ENCODE data around the gene CLIC4.
"Not testable (repeated sequence)": the region's sequence is repeated elsewhere in the genome, so short reads cannot be mapped to it uniquely, and the experiment has no call there.

CLIC4 gene

DNA sequence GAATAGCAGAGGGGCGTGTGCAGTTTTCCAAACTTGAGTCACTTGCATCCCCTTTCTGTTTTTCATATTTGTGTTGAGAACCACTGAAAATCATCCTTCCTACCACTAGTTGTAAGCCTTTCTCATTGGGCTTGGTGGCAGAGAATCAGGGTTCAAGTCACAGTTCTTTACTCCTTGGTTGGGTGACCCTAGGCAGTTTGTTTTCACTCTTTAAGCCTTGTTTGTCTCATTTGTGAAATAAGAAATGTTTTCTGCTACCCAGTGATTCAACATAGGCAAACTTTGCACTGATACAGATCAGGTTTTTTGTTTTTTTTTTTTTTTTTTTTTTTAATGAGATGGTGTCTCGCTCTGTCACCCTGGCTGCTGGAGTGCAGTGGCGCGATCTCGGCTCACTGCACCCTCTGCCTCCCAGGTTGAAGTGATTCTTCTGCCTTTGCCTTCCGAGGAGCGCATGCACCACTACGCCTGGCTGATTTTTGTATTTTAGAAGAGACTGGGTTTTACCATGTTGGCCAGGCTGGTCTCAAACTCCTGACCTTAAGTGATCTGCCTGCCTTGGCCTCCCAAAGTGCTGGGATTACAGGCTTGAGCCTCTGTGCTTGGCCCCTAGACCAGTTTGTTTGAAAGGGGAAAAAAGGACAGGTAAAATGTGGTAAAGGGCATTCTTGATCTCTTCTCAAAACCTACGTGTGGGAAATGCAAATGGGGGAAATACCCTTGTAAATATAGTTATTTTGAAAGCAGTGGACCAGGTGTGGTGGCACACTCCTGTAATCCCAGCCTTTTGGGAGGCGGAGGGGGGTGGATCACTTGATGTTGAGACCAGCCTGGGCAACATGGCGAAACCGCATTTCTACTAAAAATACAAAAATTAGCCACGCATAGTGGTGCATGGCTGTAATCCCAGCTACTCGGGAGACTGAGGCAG lies 3.2 kb downstream of the CLIC4 start:
- DNase-seq: no peak

DNA sequence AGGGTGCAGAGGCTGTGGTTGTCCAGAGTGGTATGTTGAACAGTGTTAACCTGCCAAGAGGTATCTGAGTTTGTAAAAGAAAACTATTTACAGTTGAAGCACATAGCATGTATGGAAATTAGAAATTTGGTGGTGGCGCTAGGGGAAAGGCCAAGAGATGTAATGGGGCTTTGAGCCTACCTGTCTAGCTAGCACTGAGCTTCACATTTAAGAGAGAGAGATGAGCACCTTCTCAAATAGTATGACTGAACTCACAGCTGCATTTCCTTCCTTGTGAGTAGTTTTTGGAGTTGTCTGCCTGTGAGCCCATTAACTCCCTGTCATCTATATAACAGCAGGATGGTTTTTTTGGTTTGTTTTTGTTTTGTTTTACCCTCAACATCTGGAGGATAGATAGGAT lies 4.0 kb downstream of the CLIC4 start:
- no peak for DNase-seq

GRCh38 chr1:24749886-24750285 lies 4.6 kb downstream of the CLIC4 start:
- DNase-seq: no peak

GRCh38 chr1:24751833-24752232 lies 6.6 kb downstream of the CLIC4 start:
- no peak for DNase-seq

- no peak for DNase-seq
These were observed 7.1 kb downstream of the CLIC4 start for GRCh38 chr1:24752305-24752704.

DNA sequence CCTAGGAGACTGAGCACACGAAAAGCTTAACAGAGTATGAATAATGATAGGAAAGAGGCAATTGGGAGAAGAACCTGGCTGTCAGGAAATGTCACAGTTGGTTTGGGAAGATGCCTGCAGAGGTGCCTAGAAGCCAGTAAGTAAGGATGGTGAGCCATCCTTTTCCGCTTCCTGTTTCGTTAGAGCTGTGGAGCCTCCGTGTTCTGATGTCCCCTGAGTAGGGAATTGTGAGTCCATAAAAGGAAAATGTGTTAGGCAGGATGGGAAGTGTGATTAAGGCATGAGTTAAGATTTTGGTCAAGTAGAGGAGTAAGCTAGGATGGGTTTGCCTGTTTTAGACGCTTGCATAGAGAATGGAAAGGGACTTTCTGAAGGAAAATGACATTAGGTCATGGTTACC lies 9.0 kb downstream of the CLIC4 start:
- peak; percentile 54 for DNase-seq

DNA sequence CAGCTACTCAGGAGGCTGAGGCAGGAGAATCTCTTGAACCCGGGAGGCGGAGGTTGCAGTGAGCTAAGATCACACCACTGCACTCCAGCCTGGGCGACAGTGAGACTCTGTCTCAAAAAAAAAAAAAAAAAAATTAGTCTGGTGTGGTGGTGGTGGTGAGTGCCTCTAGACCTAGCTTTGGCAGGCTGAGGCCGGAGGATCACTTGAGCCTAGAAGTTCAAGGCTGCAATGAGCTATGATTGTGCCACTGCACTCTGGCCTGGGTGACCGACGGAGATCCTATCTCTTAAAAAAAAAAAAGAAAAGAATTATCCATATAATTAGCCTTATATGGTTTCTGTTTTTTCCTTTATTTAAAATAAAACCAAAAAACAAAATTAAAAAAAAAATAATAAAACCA lies 10.1 kb downstream of the CLIC4 start:
- not testable (repeated sequence) for DNase-seq

- DNase-seq: no peak
These were observed 11.1 kb downstream of the CLIC4 start for GRCh38 chr1:24756395-24756794.

GRCh38 chr1:24759492-24759891 lies 14.2 kb downstream of the CLIC4 start:
- no peak for DNase-seq

GRCh38 chr1:24761582-24761981 lies 16.3 kb downstream of the CLIC4 start:
- DNase-seq: no peak

DNA sequence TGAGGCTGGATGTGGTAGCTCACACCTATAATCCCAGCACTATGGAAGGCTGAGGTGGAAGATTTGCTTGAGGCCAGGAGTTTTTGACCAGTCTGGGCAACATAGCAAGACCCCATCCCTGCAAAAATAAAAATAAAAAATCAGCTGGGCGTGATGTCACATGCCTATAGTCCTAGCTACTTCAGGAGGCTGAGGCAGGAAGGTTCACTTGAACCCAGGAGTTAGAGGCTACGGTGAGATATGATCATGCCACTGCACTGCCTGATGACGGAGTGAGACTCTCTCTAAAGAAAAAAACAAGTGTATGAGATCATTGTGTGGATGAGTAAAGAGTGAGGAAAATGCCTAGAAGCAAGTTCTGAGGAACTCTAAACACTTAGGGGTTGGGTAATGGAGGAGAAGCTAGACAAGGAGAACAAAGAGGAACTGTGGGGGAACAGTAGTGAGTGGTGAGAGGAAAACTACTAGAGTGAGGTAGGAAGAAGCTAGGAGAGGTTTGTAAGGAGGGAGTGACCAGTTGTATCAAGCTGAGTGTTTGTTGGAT lies 17.0 kb downstream of the CLIC4 start:
- DNase-seq: no peak

- DNase-seq: no peak
These were observed 18.4 kb downstream of the CLIC4 start for GRCh38 chr1:24763671-24764070.

DNA sequence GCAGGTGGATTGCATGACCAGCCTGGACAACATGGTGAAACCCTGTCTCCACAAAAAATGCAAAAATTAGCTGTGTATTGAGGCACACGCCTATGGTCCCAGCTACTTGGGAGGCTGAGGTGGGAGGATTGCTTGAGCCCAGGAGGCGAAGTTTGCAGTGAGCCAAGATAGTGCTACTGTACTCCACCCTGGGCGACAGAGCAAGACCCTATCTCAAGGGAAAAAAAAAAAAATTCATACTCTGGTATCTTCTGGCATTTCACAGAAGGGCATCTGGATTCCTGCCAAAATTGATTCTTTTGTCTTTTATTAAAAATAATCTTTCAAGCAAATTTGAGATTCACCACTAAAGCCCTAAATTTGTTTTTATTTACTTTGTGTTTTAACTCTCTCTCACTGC lies 19.2 kb downstream of the CLIC4 start:
- no peak for DNase-seq

DNA sequence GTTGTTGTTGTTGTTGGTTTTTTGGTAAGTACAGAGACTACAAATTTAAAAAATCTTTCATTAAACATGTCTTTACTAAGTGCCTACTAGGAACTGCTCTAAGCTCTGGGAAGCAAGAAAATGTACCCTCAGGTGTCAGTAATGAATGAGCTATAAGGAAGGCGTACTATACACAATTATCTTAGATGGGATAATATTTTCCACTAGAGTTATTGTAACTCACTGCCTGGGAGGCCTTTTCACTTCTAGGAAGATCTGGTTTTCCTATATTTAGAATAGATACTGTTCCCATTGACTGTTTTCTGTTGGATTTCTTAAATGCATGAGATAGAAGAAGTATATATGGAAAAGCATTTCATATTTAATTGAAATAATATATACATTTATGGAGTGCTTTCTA lies 19.6 kb downstream of the CLIC4 start:
- no peak for DNase-seq

- peak; percentile 67 for DNase-seq
These were observed 20.2 kb downstream of the CLIC4 start for GRCh38 chr1:24765308-24765988.

DNA sequence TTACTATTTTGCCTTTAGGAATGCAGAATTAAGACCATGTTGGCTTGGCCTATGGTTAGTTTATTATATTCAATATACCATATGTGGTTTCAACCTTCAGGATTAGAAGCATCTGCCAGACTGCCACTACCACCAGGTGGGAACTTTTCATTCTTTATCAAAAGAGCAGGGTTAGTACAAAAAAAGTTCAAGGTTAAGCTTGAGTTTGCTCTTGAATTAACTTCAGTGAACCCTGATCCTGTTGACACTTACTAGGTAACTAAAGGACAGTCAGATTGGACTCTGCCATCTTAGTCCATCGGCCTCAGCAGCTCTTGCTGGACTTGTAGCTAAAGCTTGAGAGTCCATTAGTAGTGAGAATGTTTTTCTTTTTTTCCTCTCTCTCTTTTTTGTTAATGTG lies 22.1 kb downstream of the CLIC4 start:
- DNase-seq: no peak

GRCh38 chr1:24768873-24769605 lies 23.8 kb downstream of the CLIC4 start:
- no peak for DNase-seq

DNA sequence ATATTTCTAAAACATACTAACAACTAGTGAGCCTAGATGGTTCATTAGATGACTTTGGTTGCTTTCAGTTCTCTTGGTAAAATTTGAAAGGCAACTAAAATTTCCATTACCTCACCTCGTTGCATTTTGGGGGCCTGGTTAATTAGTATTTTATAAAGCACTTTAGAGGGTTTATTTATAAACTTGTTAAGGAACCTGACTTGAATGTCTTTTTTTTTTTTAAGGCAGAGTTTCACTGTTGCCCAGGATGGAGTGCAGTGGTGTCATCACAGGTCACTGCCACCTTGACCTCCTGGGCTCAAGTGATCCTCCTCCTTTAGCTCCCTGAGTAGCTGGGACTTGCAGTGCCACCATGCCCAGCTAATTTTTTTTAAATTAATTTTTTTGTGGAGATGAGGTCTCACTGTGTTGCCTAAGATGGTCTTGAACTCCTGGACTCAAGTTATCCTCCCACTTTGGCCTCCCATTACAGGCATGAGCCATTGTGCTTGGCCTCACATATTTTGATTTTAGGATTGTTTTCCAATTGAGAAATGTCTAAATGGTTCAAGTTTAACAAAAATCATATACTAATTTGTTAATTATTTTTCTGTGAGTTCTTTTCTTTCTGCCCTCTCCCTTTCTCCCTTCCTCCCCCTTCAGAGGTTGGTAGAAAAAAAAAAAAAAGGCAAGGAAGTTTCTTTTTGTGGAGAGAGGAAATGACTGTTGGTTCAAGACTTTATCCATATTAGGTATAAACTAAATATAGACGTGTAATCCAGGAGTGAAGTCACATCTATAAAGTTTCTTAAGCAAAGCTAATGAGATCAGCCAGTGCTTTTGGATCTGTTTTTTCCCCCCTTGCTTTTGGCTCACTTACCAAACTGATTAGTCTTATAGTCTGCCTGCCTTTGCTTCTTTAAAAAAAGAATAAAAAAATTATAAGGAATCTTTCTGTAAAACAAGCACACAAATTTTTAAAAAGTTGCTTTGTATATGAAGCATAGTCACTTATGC lies 24.7 kb downstream of the CLIC4 start:
- DNase-seq: peak; percentile 96

DNA sequence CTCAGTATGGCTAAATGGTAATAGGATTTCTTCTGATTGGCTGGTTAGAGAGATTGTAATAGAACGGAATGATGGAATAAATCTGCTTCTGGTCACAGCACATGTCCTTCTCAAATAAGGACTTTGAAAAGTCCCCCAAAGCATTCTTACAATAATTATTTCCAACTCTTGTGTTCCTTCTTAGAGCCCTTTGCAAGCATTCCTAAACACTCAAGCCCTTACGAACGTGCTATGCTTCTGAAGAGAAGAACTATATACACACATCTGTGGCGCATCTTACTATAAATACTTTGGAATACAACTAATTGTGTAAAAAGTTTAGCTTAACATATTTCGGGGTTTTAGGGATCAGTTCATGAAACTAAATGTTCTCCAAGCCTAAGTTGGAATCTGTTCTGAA lies 25.6 kb downstream of the CLIC4 start:
- DNase-seq: peak; percentile 65

DNA sequence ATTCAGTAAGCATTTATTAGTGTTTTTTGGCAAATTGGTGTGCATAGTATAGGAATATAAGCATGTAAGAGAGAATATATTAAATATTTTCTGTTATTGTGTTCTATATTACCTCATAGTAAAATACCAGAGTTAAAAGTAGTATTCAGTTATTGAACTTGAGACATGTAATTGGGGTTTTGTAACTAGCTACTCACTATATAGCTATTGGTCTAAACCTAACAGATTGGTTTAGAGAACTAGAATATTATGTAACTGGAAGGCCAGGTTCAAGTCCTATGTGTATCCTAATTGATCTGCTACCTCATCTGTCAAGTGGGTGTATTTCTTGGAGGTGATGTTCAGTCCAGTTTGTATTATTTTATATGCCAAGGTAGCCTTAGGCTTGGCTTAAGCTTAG lies 26.3 kb downstream of the CLIC4 start:
- DNase-seq: no peak

- DNase-seq: no peak
These were observed 28.4 kb downstream of the CLIC4 start for GRCh38 chr1:24773618-24774017.

- DNase-seq: no peak
These were observed 30.1 kb downstream of the CLIC4 start for GRCh38 chr1:24775348-24775747.
